Glutamatergic neuron (in vitro differentiated cells): ENCODE results near the gene CFAP119. TPM values are rescaled to one million over a fixed set of nuclear protein-coding genes. Genes with fewer than 3 reads are reported as not detected.

Experiments
- DNase-seq: peaks from one replicate; pipeline ENCODE4 v3.0.0; 2022
- H3K27ac Mint-ChIP-seq: one replicate; pipeline ENCODE4 v1.8.0; 2020; ENCODE audit warnings: mild to moderate bottlenecking, mixed read lengths, inconsistent platforms; ENCODE audit not compliant: unreplicated experiment
- H3K27me3 Mint-ChIP-seq: one replicate; pipeline ENCODE4 v1.8.0; 2020; ENCODE audit warnings: mild to moderate bottlenecking, moderate library complexity, mixed read lengths, inconsistent platforms; ENCODE audit not compliant: unreplicated experiment
- H3K36me3 Mint-ChIP-seq: one replicate; pipeline ENCODE4 v1.8.0; 2020; ENCODE audit warnings: mild to moderate bottlenecking, mixed read lengths, inconsistent platforms; ENCODE audit not compliant: unreplicated experiment
- H3K4me1 Mint-ChIP-seq: one replicate; pipeline ENCODE4 v1.8.0; 2020; ENCODE audit warnings: mild to moderate bottlenecking, low read depth, mixed read lengths, inconsistent platforms; ENCODE audit not compliant: unreplicated experiment
- H3K4me3 Mint-ChIP-seq: one replicate; pipeline ENCODE4 v1.8.0; 2020; ENCODE audit warnings: mild to moderate bottlenecking, mixed read lengths, inconsistent platforms; ENCODE audit not compliant: unreplicated experiment
- H3K9me3 Mint-ChIP-seq: one replicate; pipeline ENCODE4 v1.8.0; 2020; ENCODE audit warnings: mild to moderate bottlenecking, moderate library complexity, mixed read lengths, inconsistent platforms; ENCODE audit not compliant: unreplicated experiment
- total RNA-seq: library from RNA; stranded (reverse); fragmentation: NEBNext Ultra II Directional; extraction: Animal tissue kit (Norgen Biotek cat#: 25700); gene quantifications from one replicate; pipeline ENCODE4 v1.2.1, GENCODE V29; 2021; ENCODE audit not compliant: unreplicated experiment
- TF ChIP-seq, protein P1 (sequence below): fragments of 200-600 bp; sonication (generic); IDR thresholded peaks from one replicate; pipeline ENCODE4 v1.5.0; 2021; ENCODE audit not compliant: partially characterized antibody, unreplicated experiment

The CFAP119 gene
- total RNA-seq, 1 donor from 2014 or later = 10.9 TPM

DNA sequence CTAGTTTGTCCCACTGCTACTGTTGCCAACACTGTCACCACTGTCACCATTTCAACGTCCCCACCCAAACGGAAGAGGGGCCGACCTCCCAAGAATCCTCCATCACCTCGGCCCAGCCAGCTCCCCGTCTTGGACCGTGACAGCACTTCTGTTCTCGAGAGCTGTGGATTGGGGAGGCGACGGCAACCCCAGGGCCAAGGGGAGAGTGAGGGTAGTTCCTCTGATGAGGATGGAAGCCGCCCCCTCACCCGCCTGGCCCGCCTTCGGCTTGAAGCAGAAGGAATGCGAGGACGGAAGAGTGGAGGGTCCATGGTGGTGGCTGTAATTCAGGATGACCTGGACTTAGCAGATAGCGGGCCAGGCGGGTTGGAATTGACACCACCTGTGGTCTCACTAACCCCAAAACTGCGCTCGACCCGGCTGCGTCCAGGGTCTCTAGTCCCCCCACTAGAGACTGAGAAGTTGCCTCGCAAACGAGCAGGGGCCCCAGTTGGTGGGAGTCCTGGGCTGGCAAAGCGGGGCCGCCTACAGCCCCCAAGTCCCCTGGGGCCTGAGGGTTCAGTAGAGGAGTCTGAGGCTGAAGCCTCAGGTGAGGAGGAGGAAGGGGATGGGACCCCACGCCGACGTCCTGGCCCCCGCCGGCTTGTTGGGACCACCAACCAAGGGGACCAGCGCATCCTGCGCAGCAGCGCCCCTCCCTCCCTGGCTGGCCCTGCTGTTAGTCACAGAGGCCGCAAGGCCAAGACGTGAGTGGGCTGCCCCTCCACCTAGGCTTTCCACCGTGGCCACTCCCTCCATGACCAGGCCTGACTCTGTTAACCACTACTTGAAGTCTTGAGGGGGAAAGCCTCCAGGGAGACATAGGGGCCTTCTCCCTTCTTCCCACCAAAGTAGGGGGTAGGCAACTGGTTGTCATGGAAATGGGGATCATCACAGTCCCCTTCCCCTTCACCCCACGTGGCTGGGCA, 22.6 kb downstream of the CFAP119 start:
- no peaks in the 10 kb centered on the region for H3K36me3 Mint-ChIP-seq

DNA sequence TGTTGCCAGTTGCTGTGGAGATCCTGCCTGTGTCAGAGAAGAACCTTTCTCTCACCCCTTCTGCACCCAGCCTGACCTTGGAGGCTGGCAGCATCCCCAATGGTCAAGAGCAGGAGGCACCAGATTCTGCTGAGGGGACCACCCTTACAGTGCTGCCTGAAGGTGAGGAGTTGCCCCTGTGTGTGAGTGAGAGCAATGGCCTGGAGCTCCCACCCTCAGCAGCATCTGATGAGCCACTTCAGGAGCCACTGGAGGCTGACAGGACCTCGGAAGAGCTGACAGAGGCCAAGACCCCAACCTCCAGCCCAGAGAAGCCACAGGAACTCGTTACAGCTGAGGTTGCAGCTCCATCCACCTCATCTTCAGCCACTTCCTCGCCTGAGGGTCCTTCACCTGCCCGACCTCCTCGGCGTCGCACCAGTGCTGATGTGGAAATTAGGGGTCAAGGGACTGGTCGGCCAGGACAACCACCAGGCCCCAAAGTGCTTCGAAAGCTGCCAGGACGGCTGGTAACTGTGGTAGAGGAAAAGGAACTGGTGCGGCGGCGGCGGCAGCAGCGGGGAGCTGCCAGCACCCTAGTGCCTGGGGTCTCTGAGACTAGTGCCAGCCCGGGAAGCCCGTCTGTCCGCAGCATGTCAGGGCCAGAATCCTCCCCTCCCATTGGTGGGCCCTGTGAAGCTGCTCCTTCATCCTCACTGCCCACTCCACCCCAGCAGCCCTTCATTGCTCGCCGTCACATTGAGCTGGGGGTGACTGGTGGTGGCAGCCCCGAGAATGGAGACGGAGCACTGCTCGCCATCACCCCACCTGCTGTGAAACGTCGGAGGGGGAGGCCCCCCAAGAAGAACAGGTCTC, 23.8 kb downstream of the CFAP119 start:
- Mint-ChIP-seq H3K4me1 (no peaks in the 10 kb centered on the region), H3K27me3 (peaks cover 3% of the 10 kb centered on the region), H3K9me3 (peaks cover 3% of the 10 kb centered on the region), H3K4me3 (no peak overlapping the region), H3K27ac (no peak overlapping the region), H3K36me3 (no peaks in the 10 kb centered on the region)
- no peak for DNase-seq
- TF ChIP-seq, protein P1, sequence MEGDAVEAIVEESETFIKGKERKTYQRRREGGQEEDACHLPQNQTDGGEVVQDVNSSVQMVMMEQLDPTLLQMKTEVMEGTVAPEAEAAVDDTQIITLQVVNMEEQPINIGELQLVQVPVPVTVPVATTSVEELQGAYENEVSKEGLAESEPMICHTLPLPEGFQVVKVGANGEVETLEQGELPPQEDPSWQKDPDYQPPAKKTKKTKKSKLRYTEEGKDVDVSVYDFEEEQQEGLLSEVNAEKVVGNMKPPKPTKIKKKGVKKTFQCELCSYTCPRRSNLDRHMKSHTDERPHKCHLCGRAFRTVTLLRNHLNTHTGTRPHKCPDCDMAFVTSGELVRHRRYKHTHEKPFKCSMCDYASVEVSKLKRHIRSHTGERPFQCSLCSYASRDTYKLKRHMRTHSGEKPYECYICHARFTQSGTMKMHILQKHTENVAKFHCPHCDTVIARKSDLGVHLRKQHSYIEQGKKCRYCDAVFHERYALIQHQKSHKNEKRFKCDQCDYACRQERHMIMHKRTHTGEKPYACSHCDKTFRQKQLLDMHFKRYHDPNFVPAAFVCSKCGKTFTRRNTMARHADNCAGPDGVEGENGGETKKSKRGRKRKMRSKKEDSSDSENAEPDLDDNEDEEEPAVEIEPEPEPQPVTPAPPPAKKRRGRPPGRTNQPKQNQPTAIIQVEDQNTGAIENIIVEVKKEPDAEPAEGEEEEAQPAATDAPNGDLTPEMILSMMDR = no peak

More for the DNA sequence above, 22.6 kb downstream of the CFAP119 start:
- H3K4me1 Mint-ChIP-seq = no peaks in the 10 kb centered on the region
- H3K27me3 Mint-ChIP-seq = peaks cover 3% of the 10 kb centered on the region
- H3K27ac Mint-ChIP-seq = no peak overlapping the region
- peaks cover 3% of the 10 kb centered on the region for H3K9me3 Mint-ChIP-seq
- H3K4me3 Mint-ChIP-seq = no peak overlapping the region
- TF ChIP-seq, protein P1 = no peak
- no peak for DNase-seq

DNA sequence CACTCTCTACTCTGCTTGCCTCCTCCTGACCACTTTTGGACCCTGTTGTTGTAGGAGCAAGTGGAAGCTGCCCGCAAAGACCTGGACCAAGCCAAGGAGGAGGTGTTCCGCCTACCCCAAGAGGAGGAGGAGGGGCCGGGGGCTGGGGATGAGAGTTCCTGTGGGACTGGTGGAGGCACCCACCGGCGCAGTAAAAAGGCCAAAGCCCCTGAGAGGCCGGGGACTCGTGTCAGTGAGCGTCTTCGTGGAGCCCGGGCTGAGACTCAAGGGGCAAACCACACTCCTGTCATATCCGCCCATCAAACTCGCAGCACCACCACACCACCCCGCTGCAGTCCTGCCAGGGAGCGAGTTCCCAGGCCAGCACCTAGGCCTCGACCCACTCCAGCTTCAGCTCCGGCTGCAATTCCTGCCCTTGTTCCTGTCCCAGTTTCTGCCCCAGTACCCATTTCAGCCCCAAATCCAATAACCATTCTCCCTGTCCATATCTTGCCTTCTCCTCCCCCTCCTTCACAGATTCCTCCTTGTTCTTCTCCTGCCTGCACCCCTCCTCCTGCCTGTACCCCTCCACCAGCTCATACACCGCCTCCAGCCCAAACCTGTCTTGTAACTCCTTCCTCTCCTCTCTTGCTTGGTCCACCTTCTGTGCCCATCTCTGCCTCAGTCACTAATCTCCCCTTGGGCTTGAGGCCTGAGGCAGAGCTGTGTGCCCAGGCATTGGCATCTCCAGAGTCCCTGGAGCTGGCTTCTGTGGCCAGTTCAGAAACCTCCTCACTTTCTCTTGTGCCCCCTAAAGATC, 24.7 kb downstream of the CFAP119 start:
- DNase-seq = no peak
- Mint-ChIP-seq H3K4me3 (no peak overlapping the region), H3K36me3 (no peaks in the 10 kb centered on the region), H3K27ac (no peak overlapping the region), H3K9me3 (peaks cover 3% of the 10 kb centered on the region), H3K27me3 (peaks cover 3% of the 10 kb centered on the region), H3K4me1 (no peaks in the 10 kb centered on the region)
- TF ChIP-seq, protein P1 = no peak

DNA sequence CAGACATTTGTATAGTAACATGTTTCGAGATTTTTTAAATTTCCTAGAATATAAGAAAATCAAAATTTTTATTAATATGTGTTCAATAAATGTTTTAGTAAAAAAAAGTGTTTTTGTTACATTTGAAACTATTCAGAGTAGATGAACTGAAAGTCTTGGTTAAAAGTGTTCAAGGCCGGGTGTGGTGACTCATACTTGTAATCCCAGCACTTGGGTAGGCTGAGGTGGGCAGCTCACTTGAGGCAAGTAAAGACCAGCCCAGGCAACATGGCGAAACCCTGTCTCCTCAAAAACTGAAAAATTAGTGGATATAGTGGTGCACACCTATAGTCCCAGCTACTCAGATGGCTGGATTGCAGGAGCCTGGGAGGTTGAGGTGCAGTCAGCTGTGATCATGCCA, 30.5 kb downstream of the CFAP119 start:
- no peaks in the 10 kb centered on the region for H3K9me3 Mint-ChIP-seq
- no peak for DNase-seq

More for the DNA sequence above, 30.5 kb downstream of the CFAP119 start:
- Mint-ChIP-seq H3K4me3 (no peak overlapping the region), H3K27me3 (no peaks in the 10 kb centered on the region), H3K4me1 (no peaks in the 10 kb centered on the region), H3K36me3 (no peaks in the 10 kb centered on the region), H3K27ac (no peak overlapping the region)
- TF ChIP-seq, protein P1 = no peak
